H1 (cell line): ENCODE data around the gene FOLR3. TPM values are rescaled to one million over a fixed set of nuclear protein-coding genes. Genes with fewer than 3 reads are reported as not detected.

Source experiments
- CTCF ChIA-PET: fragments of 300-600 bp; sonication (Branson Sonifier 250); formaldehyde crosslinking; loops from one replicate; lab custom pipeline; 2021; ENCODE audit not compliant: partially characterized antibody; lab: Charles Lee
- POLR2A ChIA-PET: fragments of 300-600 bp; sonication (Branson Sonifier 250); formaldehyde crosslinking; loops from one replicate; lab custom pipeline; 2021; ENCODE audit warnings: inconsistent platforms; ENCODE audit not compliant: partially characterized antibody; lab: Charles Lee
- DNase-seq, 2 experiments: peaks; one replicate each; pipeline versions ENCODE4 v3.0.0 to v3.0.0-alpha.2; 2010 to 2022; ENCODE audit warnings: low spot score in 2 of 2, low read depth in 1 of 2, mixed read lengths in 1 of 2
- FAIRE-seq: peaks from 2 replicates; lab custom pipeline; 2011; peaks lifted over from hg19 to GRCh38; lab: Jason Lieb, UNC
- H2AFZ ChIP-seq: 2 replicates; pipeline ENCODE4 v1.8.1; 2012; ENCODE audit warnings: low read length, inconsistent platforms
- H2AK5ac ChIP-seq: 2 replicates; pipeline ENCODE4 v1.6.1; 2013; ENCODE audit warnings: low read depth, low read length
- H2BK120ac ChIP-seq: replicated peaks from 2 replicates; pipeline ENCODE3; 2013; ENCODE audit warnings: low read depth, low read length, inconsistent platforms
- H2BK12ac ChIP-seq: 2 replicates; pipeline ENCODE4 v1.6.1; 2013; ENCODE audit warnings: low read depth, low read length
- H2BK15ac ChIP-seq: 2 replicates; pipeline ENCODE4 v1.6.1; 2013; ENCODE audit warnings: low read length
- H2BK20ac ChIP-seq: 2 replicates; pipeline ENCODE4 v1.6.1; 2013; ENCODE audit warnings: low read length
- H2BK5ac ChIP-seq: 2 replicates; pipeline ENCODE4 v1.6.1; 2013; ENCODE audit warnings: low read depth, low read length
- H3K14ac ChIP-seq: 2 replicates; pipeline ENCODE4 v1.6.1; 2013; ENCODE audit warnings: inconsistent platforms; ENCODE audit not compliant: insufficient read length
- H3K18ac ChIP-seq: 2 replicates; pipeline ENCODE4 v1.6.1; 2013; ENCODE audit warnings: low read length; ENCODE audit errors: extremely low read depth
- H3K23ac ChIP-seq: 2 replicates; pipeline ENCODE4 v1.6.1; 2013; ENCODE audit warnings: inconsistent platforms; ENCODE audit not compliant: insufficient read length
- H3K23me2 ChIP-seq: 2 replicates; pipeline ENCODE4 v1.6.1; 2013; ENCODE audit warnings: low read depth, low read length
- H3K27ac ChIP-seq: 2 replicates; pipeline ENCODE4 v1.6.1; 2011; ENCODE audit warnings: low read depth, low read length, inconsistent platforms
- H3K27me3 ChIP-seq, 4 experiments: replicated peaks in 1 of 4; 1 replicate in 1 of 4; 2 replicates in 3 of 4; pipeline versions ENCODE4 v1.6.1 to v1.8.1; 2011 to 2013; ENCODE audit warnings: low read length in 3 of 4, mild to moderate bottlenecking in 3 of 4, inconsistent platforms in 2 of 4, mixed read lengths in 2 of 4, moderate library complexity in 1 of 4; ENCODE audit not compliant: control insufficient read depth in 3 of 4, insufficient read depth in 3 of 4; ENCODE audit errors: extremely low read depth in 1 of 4
- H3K36me3 ChIP-seq, 4 experiments: 2 replicates each; pipeline versions ENCODE4 v1.6.1 to v1.8.1; 2011 to 2013; ENCODE audit warnings: mild to moderate bottlenecking in 4 of 4, low read length in 3 of 4, moderate library complexity in 2 of 4, control low read depth in 1 of 4, inconsistent platforms in 1 of 4; ENCODE audit not compliant: insufficient read depth in 4 of 4, control insufficient read depth in 2 of 4
- H3K4ac ChIP-seq: replicated peaks from 2 replicates; pipeline ENCODE3; 2013; ENCODE audit warnings: low read length, low read depth, mixed read lengths, inconsistent platforms; ENCODE audit not compliant: insufficient read length
- H3K4me1 ChIP-seq, 4 experiments: replicated peaks in 1 of 4; 1 replicate in 1 of 4; 2 replicates in 3 of 4; pipeline versions ENCODE4 v1.6.1 to v1.8.1; 2011 to 2013; ENCODE audit warnings: low read length in 3 of 4, inconsistent platforms in 2 of 4, mixed read lengths in 1 of 4; ENCODE audit not compliant: insufficient read depth in 4 of 4, control insufficient read depth in 3 of 4
- H3K4me2 ChIP-seq, 2 experiments: 2 replicates each; pipeline versions ENCODE4 v1.6.1 to v1.8.1; 2011 to 2013; ENCODE audit warnings: low read depth in 2 of 2, low read length in 2 of 2, control low read depth in 1 of 2, inconsistent platforms in 1 of 2, mild to moderate bottlenecking in 1 of 2; ENCODE audit not compliant: insufficient read depth in 1 of 2
- H3K4me3 ChIP-seq, 4 experiments: fragments of 200-600, 300-600 bp in 1 of 4; sonication (generic), shearing (Covaris generic), sonication (Bioruptor Twin) in 1 of 4; 2 replicates each; pipeline versions ENCODE4 v1.5.1 to v1.8.1; 2011 to 2016; ENCODE audit warnings: low read length in 4 of 4, low read depth in 3 of 4, control low read depth in 2 of 4, inconsistent platforms in 2 of 4, mild to moderate bottlenecking in 2 of 4, mixed read lengths in 1 of 4, moderate library complexity in 1 of 4; ENCODE audit not compliant: insufficient read depth in 2 of 4; ENCODE audit errors: extremely low read depth in 1 of 4
- H3K56ac ChIP-seq: replicated peaks from 2 replicates; pipeline ENCODE3; 2013; ENCODE audit warnings: low read depth, mild to moderate bottlenecking, mixed read lengths, low read length, inconsistent platforms; ENCODE audit not compliant: insufficient read length
- H3K79me1 ChIP-seq: 2 replicates; pipeline ENCODE4 v1.6.1; 2013; ENCODE audit warnings: low read depth, low read length, control low read depth
- H3K79me2 ChIP-seq, 2 experiments: 2 replicates each; pipeline versions ENCODE4 v1.6.1 to v1.8.1; 2012 to 2013; ENCODE audit warnings: low read length in 2 of 2, mild to moderate bottlenecking in 2 of 2, inconsistent platforms in 1 of 2; ENCODE audit not compliant: insufficient read depth in 2 of 2, control insufficient read depth in 1 of 2
- H3K9ac ChIP-seq, 4 experiments: replicated peaks in 1 of 4; 1 replicate in 1 of 4; 2 replicates in 3 of 4; pipeline versions ENCODE4 v1.6.1 to v1.8.1; 2011 to 2013; ENCODE audit warnings: low read depth in 3 of 4, low read length in 3 of 4, control low read depth in 2 of 4, mild to moderate bottlenecking in 2 of 4, moderate library complexity in 2 of 4, inconsistent platforms in 1 of 4; ENCODE audit errors: extremely low read depth in 1 of 4
- H3K9me3 ChIP-seq, 2 experiments: 2 replicates each; pipeline versions ENCODE4 v1.6.1 to v1.8.1; 2012 to 2013; ENCODE audit warnings: mild to moderate bottlenecking in 2 of 2, moderate library complexity in 2 of 2, control low read depth in 1 of 2, inconsistent platforms in 1 of 2, low read depth in 1 of 2, low read length in 1 of 2, mixed read lengths in 1 of 2; ENCODE audit not compliant: insufficient read depth in 2 of 2
- H4K20me1 ChIP-seq, 2 experiments: replicated peaks in 1 of 2; 2 replicates each; pipeline versions ENCODE3 to v1.8.1; 2011 to 2013; ENCODE audit warnings: inconsistent platforms in 2 of 2, low read length in 2 of 2, mild to moderate bottlenecking in 1 of 2; ENCODE audit not compliant: insufficient read depth in 2 of 2, control insufficient read depth in 1 of 2
- H4K5ac ChIP-seq: 2 replicates; pipeline ENCODE4 v1.6.1; 2013; ENCODE audit warnings: low read length, low read depth, mixed read lengths, inconsistent platforms; ENCODE audit not compliant: insufficient read length
- H4K8ac ChIP-seq: 2 replicates; pipeline ENCODE4 v1.8.0; 2013; ENCODE audit warnings: mild to moderate bottlenecking, moderate library complexity, low read length, inconsistent platforms; ENCODE audit not compliant: insufficient read depth; ENCODE audit errors: extremely low read depth
- H4K91ac ChIP-seq: replicated peaks from 2 replicates; pipeline ENCODE3; 2013; ENCODE audit warnings: low read length, mixed read lengths, inconsistent platforms; ENCODE audit not compliant: insufficient read length
- ATF3 ChIP-seq: IDR thresholded peaks from 2 replicates; pipeline ENCODE4 v1.6.1; 2011; ENCODE audit warnings: low read depth, mild to moderate bottlenecking, low read length; ENCODE audit not compliant: insufficient read depth
- EGR1 ChIP-seq: IDR thresholded peaks from 2 replicates; pipeline ENCODE4 v1.6.1; 2011; ENCODE audit warnings: low read depth, low read length, borderline replicate concordance
- FOSL1 ChIP-seq: IDR thresholded peaks from 2 replicates; pipeline ENCODE4 v1.6.1; 2011; ENCODE audit warnings: mild to moderate bottlenecking, low read depth, low read length, moderate library complexity; ENCODE audit not compliant: insufficient read depth
- HDAC6 ChIP-seq: IDR thresholded peaks from one replicate; pipeline ENCODE4 v1.7.1; 2012; ENCODE audit warnings: low read depth, mild to moderate bottlenecking, inconsistent platforms, low read length, moderate library complexity
- JUND ChIP-seq: IDR thresholded peaks from 2 replicates; pipeline ENCODE4 v1.6.1; 2011; ENCODE audit warnings: mild to moderate bottlenecking, improper control_type of control experiment, low read length
- KDM4A ChIP-seq: IDR thresholded peaks from one replicate; pipeline ENCODE4 v1.7.1; 2012; ENCODE audit warnings: low read depth, mild to moderate bottlenecking, moderate library complexity, low read length, inconsistent platforms; ENCODE audit not compliant: severe bottlenecking
- MAFK ChIP-seq: IDR thresholded peaks from 2 replicates; pipeline ENCODE4 v1.6.1; 2012; ENCODE audit warnings: low read depth, mild to moderate bottlenecking, improper control_type of control experiment, low read length
- RNF2 ChIP-seq: fragments of 200-900, 300-1000 bp; sonication (generic); IDR thresholded peaks from 2 replicates; pipeline ENCODE4 v1.7.1; 2016; ENCODE audit warnings: borderline replicate concordance, low read depth, mild to moderate bottlenecking, antibody characterized with exemption, low read length; ENCODE audit not compliant: poor library complexity, severe bottlenecking; ENCODE audit errors: missing control alignments
- SIRT6 ChIP-seq: IDR thresholded peaks from one replicate; pipeline ENCODE4 v1.7.1; 2012; ENCODE audit warnings: low read length, inconsistent platforms
- SP2 ChIP-seq: IDR thresholded peaks from 2 replicates; pipeline ENCODE4 v1.6.1; 2012; ENCODE audit warnings: mild to moderate bottlenecking, low read length, inconsistent platforms
- SRF ChIP-seq: IDR thresholded peaks from 2 replicates; pipeline ENCODE4 v1.6.1; 2011; ENCODE audit warnings: mild to moderate bottlenecking, low read depth, low read length, moderate library complexity
- TCF12 ChIP-seq: IDR thresholded peaks from 2 replicates; pipeline ENCODE4 v1.6.1; 2011; ENCODE audit warnings: low read depth, mild to moderate bottlenecking, low read length
- YY1 ChIP-seq: IDR thresholded peaks from 2 replicates; pipeline ENCODE4 v1.6.1; 2011; ENCODE audit warnings: low read depth, mild to moderate bottlenecking, low read length
- WGBS, 2 experiments: shearing (Covaris generic) in 1 of 2; methylation state at CpG; one replicate each; pipeline versions ENCODE4 v1.1.6 to v1.1.7; 2013 to 2015; ENCODE audit warnings: low lambda C conversion rate in 2 of 2, mixed read lengths in 2 of 2, inconsistent platforms in 1 of 2, low coverage in 1 of 2, missing lambda C conversion rate in 1 of 2; ENCODE audit not compliant: insufficient replicate concordance in 2 of 2, insufficient coverage in 1 of 2, insufficient read length in 1 of 2; ENCODE audit errors: extremely low coverage in 1 of 2, missing lambda C conversion rate in 1 of 2; 5-methylcytosine and 5-hydroxymethylcytosine counted together
- polyA plus RNA-seq, 7 experiments: library from polyadenylated mRNA; depleted of rRNA in 3 of 7; stranded (reverse) in 5 of 7; unstranded in 2 of 7; fragments of >200 nt in 5 of 7; fragments of 200-250 nt in 2 of 7; gene quantifications; 1 replicate in 5 of 7; 2 replicates in 1 of 7; 4 replicates in 1 of 7; pipeline versions ENCODE4 v1.2.1 to v1.2.3, GENCODE V29; 2011 to 2013; ENCODE audit warnings: missing spikeins in 2 of 7, mixed read lengths in 2 of 7
- total RNA-seq: library from RNA; stranded (reverse); fragmentation: NEBNext Ultra II Directional; extraction: Animal tissue kit (Norgen Biotek cat#: 25700); gene quantifications from 2 replicates; pipeline ENCODE4 v1.2.1, GENCODE V29; 2021
- TF ChIP-seq, protein P1 (sequence below): IDR thresholded peaks from 2 replicates; pipeline ENCODE4 v1.6.1; 2012; ENCODE audit warnings: inconsistent platforms

The FOLR3 gene
- total and polyA plus RNA-seq, 2 of the 8 experiments (the other 6 are each of a cell fraction or from before 2014, with no cell fraction given), result not detected

DNA sequence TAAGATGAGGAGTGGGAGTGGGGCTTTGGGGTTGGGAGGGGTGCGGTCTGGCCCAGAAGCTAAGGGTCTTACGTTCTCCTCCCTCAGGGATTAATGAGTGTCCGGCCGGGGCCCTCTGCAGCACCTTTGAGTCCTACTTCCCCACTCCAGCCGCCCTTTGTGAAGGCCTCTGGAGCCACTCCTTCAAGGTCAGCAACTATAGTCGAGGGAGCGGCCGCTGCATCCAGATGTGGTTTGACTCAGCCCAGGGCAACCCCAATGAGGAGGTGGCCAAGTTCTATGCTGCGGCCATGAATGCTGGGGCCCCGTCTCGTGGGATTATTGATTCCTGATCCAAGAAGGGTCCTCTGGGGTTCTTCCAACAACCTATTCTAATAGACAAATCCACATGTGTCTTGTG is 4.0 kb downstream of the FOLR3 start:
- no peak for FAIRE-seq
- TF ChIP-seq YY1, result no peak
- TF ChIP-seq RNF2, result no peak
- no peak for TF ChIP-seq SIRT6
- no peak for TF ChIP-seq HDAC6
- TF ChIP-seq, protein P1, sequence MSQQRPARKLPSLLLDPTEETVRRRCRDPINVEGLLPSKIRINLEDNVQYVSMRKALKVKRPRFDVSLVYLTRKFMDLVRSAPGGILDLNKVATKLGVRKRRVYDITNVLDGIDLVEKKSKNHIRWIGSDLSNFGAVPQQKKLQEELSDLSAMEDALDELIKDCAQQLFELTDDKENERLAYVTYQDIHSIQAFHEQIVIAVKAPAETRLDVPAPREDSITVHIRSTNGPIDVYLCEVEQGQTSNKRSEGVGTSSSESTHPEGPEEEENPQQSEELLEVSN, result no peak
- TF ChIP-seq TCF12, result no peak
- TF ChIP-seq MAFK, result no peak
- no peak for TF ChIP-seq SP2
- TF ChIP-seq SRF, result no peak
- TF ChIP-seq EGR1, result no peak
- TF ChIP-seq JUND, result no peak
- no peak for TF ChIP-seq ATF3
- TF ChIP-seq KDM4A, result no peak
- no peak for TF ChIP-seq FOSL1

More for the DNA sequence above, 4.0 kb downstream of the FOLR3 start:
- POLR2A ChIA-PET, result no interaction called here
- no peak overlapping the region for H3K56ac ChIP-seq
- no peak overlapping the region for H2BK20ac ChIP-seq
- H3K79me2 ChIP-seq, result no peaks in the 10 kb centered on the region
- no peak overlapping the region for H3K9ac ChIP-seq
- 96% methylated on average over 10 of the region's 11 CpGs; no CpG with 5 or more reads in 1 of the 2 experiments for WGBS, 2 experiments
- no peaks in the 10 kb centered on the region for H3K9me3 ChIP-seq
- no peak overlapping the region for H3K27ac ChIP-seq
- H4K91ac ChIP-seq, result no peak overlapping the region
- CTCF ChIA-PET, result interaction anchor here (0.8 to 3.5 kb wide), 4 partner anchors 14 to 125 kb away, joined by 3 to 13 read pairs (median 5); no protein-coding TSS in a partner anchor
- H3K4me1 ChIP-seq, result no peaks in the 10 kb centered on the region
- no peaks in the 10 kb centered on the region for H3K23me2 ChIP-seq
- H3K79me1 ChIP-seq, result no peaks in the 10 kb centered on the region
- H3K14ac ChIP-seq, result no peak overlapping the region
- H2BK15ac ChIP-seq, result no peak overlapping the region
- H4K5ac ChIP-seq, result no peak overlapping the region
- no peak overlapping the region for H3K18ac ChIP-seq
- no peaks in the 10 kb centered on the region for H4K20me1 ChIP-seq
- H2BK120ac ChIP-seq, result no peak overlapping the region
- no peak overlapping the region for H3K4ac ChIP-seq
- no peak overlapping the region for H2AFZ ChIP-seq
- no peak overlapping the region for H2AK5ac ChIP-seq
- H4K8ac ChIP-seq, result no peak overlapping the region
- H2BK5ac ChIP-seq, result no peak overlapping the region
- no peaks in the 10 kb centered on the region for H3K36me3 ChIP-seq
- no peak overlapping the region for H2BK12ac ChIP-seq
- no peak overlapping the region for H3K23ac ChIP-seq
- no peaks in the 10 kb centered on the region for H3K27me3 ChIP-seq
- no peak overlapping the region for H3K4me2 ChIP-seq
- H3K4me3 ChIP-seq, result no peak overlapping the region
- no peak for DNase-seq
